ENCODE measurements around the gene AFF3. TPM values are rescaled to one million over a fixed set of nuclear protein-coding genes. Genes with fewer than 3 reads are reported as not detected.

AFF3 gene
- total and polyA plus RNA-seq, 4 donors: 0.48 to 5.3 (median 2.3) TPM

- H3K36me3 ChIP-seq (ENCODE audit: control insufficient read depth in 4 of 4, insufficient read depth in 3 of 4, low read depth in 1 of 4, low read length in 3 of 4): no peaks in the 10 kb centered on the region
Measured at GRCh38 chr2:99572373-99573164, 569.8 kb downstream of the AFF3 start.

GRCh38 chr2:99571954-99572353 is 570.4 kb downstream of the AFF3 start:
- no peaks in the 10 kb centered on the region for H3K36me3 ChIP-seq (ENCODE audit: control insufficient read depth in 4 of 4, insufficient read depth in 3 of 4, low read depth in 1 of 4, low read length in 3 of 4)
- 72% methylated on average over 2 of the region's 2 CpGs for WGBS
- H3K9ac ChIP-seq (ENCODE audit: low read depth in 1 of 2, low read length in 2 of 2): no peak overlapping the region
- TF ChIP-seq GABPA (IDR thresholded peaks at IDR 0.05 in 1 of 2, conservative IDR thresholded peaks at IDR 0.05 in 1 of 2) (no peak), RXRA (IDR thresholded peaks at IDR 0.05) (no peak), CTCF (IDR thresholded peaks at IDR 0.05; ENCODE audit: low read depth, low read length, missing input control) (no peak), FOXA2 (IDR thresholded peaks at IDR 0.05) (no peak), NR2F2 (IDR thresholded peaks at IDR 0.05) (no peak), SP1 (IDR thresholded peaks at IDR 0.05) (no peak), YY1 (IDR thresholded peaks at IDR 0.05) (no peak), EGR1 (IDR thresholded peaks at IDR 0.05; ENCODE audit: low read depth in 2 of 2) (no peak), MAX (IDR thresholded peaks at IDR 0.05) (no peak), HNF4G (IDR thresholded peaks at IDR 0.05) (no peak), TAF1 (conservative IDR thresholded peaks at IDR 0.05) (no peak), HNF4A (conservative IDR thresholded peaks at IDR 0.05) (no peak), REST (IDR thresholded peaks at IDR 0.05) (no peak), ATF3 (IDR thresholded peaks at IDR 0.05) (no peak), JUND (IDR thresholded peaks at IDR 0.05) (no peak)

More at GRCh38 chr2:99572373-99573164, 569.8 kb downstream of the AFF3 start:
- 85% methylated on average over 13 of the region's 13 CpGs for WGBS
- DNase-seq (ENCODE audit: low spot score): no peak
- Histone ChIP-seq H3K4me3 (ENCODE audit: low read depth in 1 of 3, low read length in 3 of 3) (no peak overlapping the region), H3K4me1 (ENCODE audit: control insufficient read depth in 4 of 4, insufficient read depth in 4 of 4, low read length in 3 of 4) (no peaks in the 10 kb centered on the region), H3K9ac (ENCODE audit: low read depth in 1 of 2, low read length in 2 of 2) (no peak overlapping the region), H3K9me3 (ENCODE audit: control insufficient read depth in 4 of 4, low read length in 3 of 4) (no peaks in the 10 kb centered on the region), H3K27me3 (ENCODE audit: control insufficient read depth in 4 of 4, insufficient read depth in 4 of 4, low read length in 3 of 4) (no peaks in the 10 kb centered on the region), H3K27ac (ENCODE audit: low read depth in 1 of 2, low read length in 2 of 2) (no peak overlapping the region)
- no peak for TF ChIP-seq ATF3 (IDR thresholded peaks at IDR 0.05)
- TF ChIP-seq YY1 (IDR thresholded peaks at IDR 0.05): no peak
- TF ChIP-seq FOXA1 (IDR thresholded peaks at IDR 0.05): no peak
- no peak for TF ChIP-seq SP1 (IDR thresholded peaks at IDR 0.05)
- no peak for TF ChIP-seq REST (IDR thresholded peaks at IDR 0.05)

More at GRCh38 chr2:99571954-99572353, 570.4 kb downstream of the AFF3 start:
- Histone ChIP-seq H3K27me3 (ENCODE audit: control insufficient read depth in 4 of 4, insufficient read depth in 4 of 4, low read length in 3 of 4) (no peaks in the 10 kb centered on the region), H3K4me1 (ENCODE audit: control insufficient read depth in 4 of 4, insufficient read depth in 4 of 4, low read length in 3 of 4) (no peaks in the 10 kb centered on the region), H3K9me3 (ENCODE audit: control insufficient read depth in 4 of 4, low read length in 3 of 4) (no peaks in the 10 kb centered on the region), H3K4me3 (ENCODE audit: low read depth in 1 of 3, low read length in 3 of 3) (no peak overlapping the region), H3K27ac (ENCODE audit: low read depth in 1 of 2, low read length in 2 of 2) (no peak overlapping the region)
- DNase-seq (ENCODE audit: low spot score): no peak

Measured in liver (tissue), 9 donors.